GM12878 (cell line): ENCODE data around the gene GUCY2D. TPM values are rescaled to one million over a fixed set of nuclear protein-coding genes. Genes with fewer than 3 reads are reported as not detected.

Source experiments
- ATAC-seq: fragments of 200-7000 bp; cut with Tn5 transposase; 3 replicates; pipeline ENCODE4 v1.9.1; 2020; ENCODE audit warnings: mild to moderate bottlenecking, moderate library complexity
- BruUV-seq: library from RNA; stranded (reverse); fragments of 400-500 nt; replicated peaks from 2 replicates; lab custom pipeline; 2021; lab: Mats Ljungman, UMichigan
- CTCF ChIA-PET: fragments of 300-600 bp; sonication (Branson Sonifier 250); formaldehyde crosslinking; extraction: SDS; loops from one replicate; lab custom pipeline; 2021; ENCODE audit warnings: inconsistent platforms; lab: Yijun Ruan, JAX
- POLR2A ChIA-PET: fragments of 350-600 bp; formaldehyde crosslinking; extraction: SDS; loops from one replicate; lab custom pipeline; 2021; ENCODE audit warnings: inconsistent platforms; lab: Charles Lee
- RAD21 ChIA-PET: fragments of 300-600 bp; sonication (Branson Sonifier 250); formaldehyde crosslinking; loops from one replicate; lab custom pipeline; 2023; ENCODE audit warnings: antibody characterized with exemption; ENCODE audit not compliant: unreplicated experiment; lab: Charles Lee
- SMC1A ChIA-PET: fragments of 300-600 bp; sonication (Branson Sonifier 250); formaldehyde crosslinking; loops from one replicate; lab custom pipeline; 2023; ENCODE audit not compliant: unreplicated experiment, uncharacterized antibody; lab: Charles Lee
- DNase-seq: peaks from one replicate; pipeline ENCODE4 v3.0.0-alpha.2; 2011; ENCODE audit warnings: low read depth, low spot score
- FAIRE-seq: peaks from 3 replicates; lab custom pipeline; 2011; peaks lifted over from hg19 to GRCh38; lab: Jason Lieb, UNC
- H2AFZ ChIP-seq: 2 replicates; pipeline ENCODE4 v1.6.0; 2011; ENCODE audit warnings: low read depth, low read length, control low read depth; ENCODE audit not compliant: control insufficient read depth
- H3K27ac ChIP-seq: 2 replicates; pipeline ENCODE4 v1.5.1; 2011; ENCODE audit warnings: control low read depth; ENCODE audit not compliant: control insufficient read depth, insufficient read depth
- H3K27me3 ChIP-seq, 2 experiments: replicated peaks in 1 of 2; 2 replicates each; pipeline versions ENCODE4 v1.6.0 to v1.6.1; 2011; ENCODE audit warnings: low read length in 1 of 2; ENCODE audit not compliant: control insufficient read depth in 2 of 2, insufficient read depth in 2 of 2
- H3K36me3 ChIP-seq, 2 experiments: 2 replicates each; pipeline ENCODE4 v1.5.1; 2011; ENCODE audit warnings: low read length in 1 of 2; ENCODE audit not compliant: control insufficient read depth in 2 of 2, insufficient read depth in 2 of 2
- H3K4me1 ChIP-seq: 2 replicates; pipeline ENCODE4 v1.6.1; 2011; ENCODE audit warnings: mild to moderate bottlenecking, low read length, moderate library complexity, mixed read lengths; ENCODE audit not compliant: control insufficient read depth, insufficient read depth
- H3K4me2 ChIP-seq: 2 replicates; pipeline ENCODE4 v1.6.0; 2011; ENCODE audit warnings: control low read depth; ENCODE audit not compliant: control insufficient read depth, insufficient read depth
- H3K4me3 ChIP-seq: fragments of 200-600 bp; sonication (generic); 2 replicates; pipeline ENCODE4 v1.5.1; 2016
- H3K79me2 ChIP-seq: 2 replicates; pipeline ENCODE4 v1.6.0; 2011; ENCODE audit warnings: low read length; ENCODE audit not compliant: control insufficient read depth, insufficient read depth
- H3K9ac ChIP-seq: 2 replicates; pipeline ENCODE4 v1.8.0; 2011; ENCODE audit warnings: low read length, control low read depth, mixed read lengths; ENCODE audit not compliant: control insufficient read depth, insufficient read depth
- H3K9me3 ChIP-seq: replicated peaks from 3 replicates; pipeline ENCODE4 v1.5.1; 2011; ENCODE audit warnings: mild to moderate bottlenecking, low read length; ENCODE audit not compliant: control insufficient read depth, insufficient read depth
- H4K20me1 ChIP-seq: 2 replicates; pipeline ENCODE4 v1.6.0; 2011; ENCODE audit not compliant: control insufficient read depth, insufficient read depth
- CEBPB ChIP-seq, 2 experiments: fragments of 150-350 bp in 1 of 2; IDR thresholded peaks; 2 replicates each; pipeline ENCODE4 v1.6.1; 2012 to 2014; ENCODE audit warnings: low read depth in 2 of 2, low read length in 2 of 2, borderline replicate concordance in 1 of 2, inconsistent platforms in 1 of 2
- DPF2 ChIP-seq: fragments of 450-650 bp; IDR thresholded peaks from 2 replicates; pipeline ENCODE4 v1.6.1; 2017; ENCODE audit warnings: mild to moderate bottlenecking
- IKZF1 ChIP-seq: fragments of 450-650 bp; conservative IDR thresholded peaks from 2 replicates; pipeline ENCODE4 v1.6.1; 2017; ENCODE audit warnings: antibody characterized with exemption, mild to moderate bottlenecking
- IKZF2 ChIP-seq, 2 experiments: fragments of 450-650 bp; IDR thresholded peaks; 2 replicates each; pipeline ENCODE4 v1.6.1; 2017; ENCODE audit warnings: mild to moderate bottlenecking in 2 of 2, moderate library complexity in 2 of 2
- RAD21 ChIP-seq: IDR thresholded peaks from 2 replicates; pipeline ENCODE4 v1.6.1; 2011; ENCODE audit warnings: mild to moderate bottlenecking, low read depth, low read length, moderate library complexity; ENCODE audit not compliant: insufficient read depth
- RELB ChIP-seq: fragments of 450-650 bp; IDR thresholded peaks from 2 replicates; pipeline ENCODE4 v1.6.1; 2017; ENCODE audit warnings: low read depth, mild to moderate bottlenecking, moderate library complexity
- RUNX3 ChIP-seq: IDR thresholded peaks from 2 replicates; pipeline ENCODE4 v1.6.1; 2012; ENCODE audit warnings: low read length, inconsistent platforms
- TBL1XR1 ChIP-seq: IDR thresholded peaks from 2 replicates; pipeline ENCODE4 v1.6.1; 2012; ENCODE audit warnings: low read depth, low read length, improper control_type of control experiment
- WGBS: methylation state at CpG from one replicate; pipeline ENCODE4 v1.1.6; 2016; ENCODE audit warnings: low lambda C conversion rate; ENCODE audit not compliant: insufficient replicate concordance, insufficient coverage; ENCODE audit errors: missing lambda C conversion rate; 5-methylcytosine and 5-hydroxymethylcytosine counted together
- in situ Hi-C: fragments of 300-500 bp; cut with MboI; formaldehyde crosslinking; loops from 9 replicates; pipeline ENCODE4 v1.14.3; 2018; ENCODE audit warnings: mixed read lengths
- intact Hi-C: fragments of 100-400 bp; cut with micrococcal nuclease; formaldehyde crosslinking; loops from one replicate; pipeline ENCODE4 v1.14.2; 2022; ENCODE audit not compliant: unreplicated experiment
- polyA plus RNA-seq, 11 experiments: library from polyadenylated mRNA; depleted of rRNA in 4 of 11; unstranded in 6 of 11; stranded (reverse) in 5 of 11; fragments of >200 nt; fragmentation: Nextera tagmentation in 4 of 11; fragmentation: Illumina TruSeq in 1 of 11; extraction: Ambion mirVana in 4 of 11; extraction: Trizol in 1 of 11; gene quantifications; 1 replicate in 1 of 11; 2 replicates in 10 of 11; pipeline versions ENCODE4 v1.2.1 to v1.2.3, GENCODE V29; 2011 to 2016; ENCODE audit warnings: inconsistent platforms in 2 of 11, missing spikeins in 2 of 11, low read depth in 1 of 11
- total RNA-seq, 4 experiments: library from RNA; depleted of rRNA in 3 of 4; stranded (reverse); fragments of >200 nt in 3 of 4; fragmentation: Illumina TruSeq in 1 of 4; extraction: Trizol in 1 of 4; gene quantifications; 2 replicates each; pipeline versions ENCODE4 v1.2.1 to v1.2.3, GENCODE V29; 2013 to 2021
- TF ChIP-seq, protein P1 (sequence below): fragments of 450-650 bp; IDR thresholded peaks from 2 replicates; pipeline ENCODE4 v1.6.1; 2016; ENCODE audit warnings: mild to moderate bottlenecking

Gene GUCY2D
- total and polyA plus RNA-seq, 10 of the 15 experiments (the other 5 are each of a cell fraction or from before 2014, with no cell fraction given): not detected

GRCh38 chr17:8056232-8056975 is 54.0 kb downstream of the GUCY2D start:
- Histone ChIP-seq H3K36me3 (no peaks in the 10 kb centered on the region), H3K79me2 (no peaks in the 10 kb centered on the region), H3K9me3 (no peaks in the 10 kb centered on the region), H2AFZ (peak overlapping the region; percentile 59), H3K27me3 (peaks cover 4% of the 10 kb centered on the region in 2 experiments; a peak in 1 of 4 replicates), H3K4me2 (peak overlapping the region; percentile 54), H3K4me1 (peaks cover 14% of the 10 kb centered on the region), H3K4me3 (no peak overlapping the region), H4K20me1 (no peaks in the 10 kb centered on the region), H3K9ac (no peak overlapping the region), H3K27ac (no peak overlapping the region)
- SMC1A ChIA-PET: interaction anchor here (0.7 to 4.0 kb wide), 19 partner anchors 15 to 313 kb away, joined by 3 to 31 read pairs (median 4); partner anchors contain the start of genes ALOX15B, CNTROB, GUCY2D and NAA38
- CTCF ChIA-PET: interaction anchor here (0.9 to 8.3 kb wide), 32 partner anchors 9 to 312 kb away, joined by 3 to 159 read pairs (median 10); partner anchors contain the start of genes ALOX12B, ALOXE3, CNTROB and CYB5D1
- peak; percentile 80 for ATAC-seq
- RAD21 ChIA-PET: interaction anchor here (0.8 to 4.1 kb wide), 11 partner anchors 15 to 313 kb away, joined by 3 to 21 read pairs (median 8); partner anchors contain the start of gene NAA38
- DNase-seq: peak; percentile 44
- WGBS: 31% methylated on average over 14 of the region's 14 CpGs
- intact Hi-C loops: loop anchor here (2.0 to 5.0 kb wide), 4 partner anchors 39 to 314 kb away; partner anchors contain the start of gene NAA38
- peak; percentile 82 for TF ChIP-seq RUNX3
- peak; percentile 49 for TF ChIP-seq RELB
- TF ChIP-seq, protein P1, sequence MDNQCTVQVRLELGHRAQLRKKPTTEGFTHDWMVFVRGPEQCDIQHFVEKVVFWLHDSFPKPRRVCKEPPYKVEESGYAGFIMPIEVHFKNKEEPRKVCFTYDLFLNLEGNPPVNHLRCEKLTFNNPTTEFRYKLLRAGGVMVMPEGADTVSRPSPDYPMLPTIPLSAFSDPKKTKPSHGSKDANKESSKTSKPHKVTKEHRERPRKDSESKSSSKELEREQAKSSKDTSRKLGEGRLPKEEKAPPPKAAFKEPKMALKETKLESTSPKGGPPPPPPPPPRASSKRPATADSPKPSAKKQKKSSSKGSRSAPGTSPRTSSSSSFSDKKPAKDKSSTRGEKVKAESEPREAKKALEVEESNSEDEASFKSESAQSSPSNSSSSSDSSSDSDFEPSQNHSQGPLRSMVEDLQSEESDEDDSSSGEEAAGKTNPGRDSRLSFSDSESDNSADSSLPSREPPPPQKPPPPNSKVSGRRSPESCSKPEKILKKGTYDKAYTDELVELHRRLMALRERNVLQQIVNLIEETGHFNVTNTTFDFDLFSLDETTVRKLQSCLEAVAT: no peak
- TF ChIP-seq CEBPB (IDR thresholded peaks at IDR 0.05; ENCODE audit: borderline replicate concordance in 1 of 2, low read depth in 2 of 2, low read length in 2 of 2): peak in 1 of 2 experiments; percentile 71; a peak in 2 of 4 replicates
- TF ChIP-seq IKZF2 (IDR thresholded peaks at IDR 0.05): peak; percentile 29 to 50; a peak in 2 of 4 replicates
- TF ChIP-seq IKZF1: 0 out of 2 replicates have a peak, but pooled peaks have one; percentile 27
- TF ChIP-seq TBL1XR1: no peak
- TF ChIP-seq DPF2: 0 out of 2 replicates have a peak, but pooled peaks have one; percentile 46
- no peak for TF ChIP-seq RAD21
- POLR2A ChIA-PET: interaction anchor here (0.6 to 1.3 kb wide), 3 partner anchors 12 to 124 kb away, joined by 3 to 4 read pairs (median 3); partner anchors contain the start of genes CNTROB and TRAPPC1
- FAIRE-seq: peak; percentile 74
- BruUV-seq: no TSS peak
- in situ Hi-C loops: no loop called here
